ENCODE results near the gene DLL1.
"Not testable (repeated sequence)": the region's sequence is repeated elsewhere in the genome, so short reads cannot be mapped to it uniquely, and the experiment has no call there.

The DLL1 gene

GRCh38 chr6:170290296-170291128, at the start of gene DLL1:
Gene DLL1 (minus strand): TSS chr6:170291078. CDS start chr6:170290139, 939 bp downstream.
- FAIRE-seq, result no peak

- FAIRE-seq, result not testable (repeated sequence)
Measured at GRCh38 chr6:170335199-170335598, 44.3 kb upstream of the DLL1 start.

GRCh38 chr6:170329321-170329720, 38.4 kb upstream of the DLL1 start:
- FAIRE-seq, result no peak

DNA sequence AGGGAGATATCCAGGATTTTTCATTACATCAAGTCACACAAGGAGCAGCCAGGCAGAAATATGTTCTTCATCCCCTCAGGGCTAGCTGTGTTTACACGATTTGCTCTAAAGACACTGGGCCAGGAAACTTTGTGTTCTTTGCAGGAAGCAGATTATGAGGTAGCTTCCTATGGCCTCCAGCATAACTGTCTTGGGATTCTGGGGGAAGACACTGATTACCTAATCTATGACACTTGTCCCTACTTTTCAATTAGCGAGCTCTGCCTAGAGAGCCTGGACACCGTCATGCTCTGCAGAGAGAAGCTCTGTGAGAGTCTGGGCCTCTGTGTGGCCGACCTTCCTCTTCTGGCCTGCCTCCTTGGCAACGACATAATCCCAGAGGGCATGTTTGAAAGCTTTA, 26.8 kb upstream of the DLL1 start:
- no peak for FAIRE-seq

- FAIRE-seq, result no peak
Measured at GRCh38 chr6:170317076-170317475, 26.2 kb upstream of the DLL1 start.

GRCh38 chr6:170316071-170316470, 25.2 kb upstream of the DLL1 start:
- no peak for FAIRE-seq

GRCh38 chr6:170314983-170315382, 24.1 kb upstream of the DLL1 start:
- no peak for FAIRE-seq

DNA sequence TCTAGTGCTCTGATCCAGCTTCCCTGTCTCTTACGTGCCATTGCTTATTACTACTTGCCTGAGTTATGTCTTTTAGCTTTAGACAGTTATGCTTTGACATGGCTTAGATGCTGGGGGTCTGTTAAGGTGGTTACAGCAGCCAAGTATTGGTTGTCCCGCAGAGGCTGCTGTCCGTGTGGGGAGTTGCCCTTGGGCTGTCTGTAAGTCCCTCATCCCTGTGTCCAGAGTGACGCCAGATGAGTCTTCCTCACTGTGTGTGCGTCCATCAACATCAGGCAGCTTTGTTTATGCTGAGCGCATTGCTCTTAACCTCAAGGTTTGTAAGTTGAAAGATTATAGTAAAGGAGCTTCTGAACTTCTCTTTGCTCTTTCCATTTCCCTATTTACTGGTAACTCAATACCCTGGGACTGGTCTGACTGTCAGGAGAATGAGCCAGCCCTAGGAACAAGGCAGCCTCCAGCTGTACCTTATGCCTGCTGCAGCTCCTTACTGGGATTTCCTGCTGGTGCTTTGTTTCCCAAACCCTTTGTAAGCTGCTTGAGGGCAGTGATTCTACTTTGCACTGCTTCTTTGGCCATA, 22.9 kb upstream of the DLL1 start:
- FAIRE-seq, result no peak

DNA sequence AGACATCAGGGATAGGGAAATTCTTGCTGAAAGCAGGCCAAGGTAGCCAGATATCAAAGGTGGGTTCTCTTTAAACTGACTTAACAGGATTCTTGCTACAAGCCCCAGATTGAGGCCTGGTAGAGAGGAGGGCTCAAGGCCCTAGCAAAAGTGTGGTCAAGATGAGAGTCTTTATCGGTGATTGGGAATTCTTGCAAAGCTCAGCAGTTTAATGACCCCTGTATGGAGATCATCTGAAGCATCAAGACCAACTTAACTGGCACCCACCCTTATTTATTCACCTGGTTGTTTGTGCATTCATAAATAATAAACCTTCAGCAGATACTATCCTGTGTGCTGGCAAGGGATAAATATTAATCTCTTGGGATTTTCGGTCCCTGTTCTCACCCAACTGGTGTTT, 22.0 kb upstream of the DLL1 start:
- no peak for FAIRE-seq

DNA sequence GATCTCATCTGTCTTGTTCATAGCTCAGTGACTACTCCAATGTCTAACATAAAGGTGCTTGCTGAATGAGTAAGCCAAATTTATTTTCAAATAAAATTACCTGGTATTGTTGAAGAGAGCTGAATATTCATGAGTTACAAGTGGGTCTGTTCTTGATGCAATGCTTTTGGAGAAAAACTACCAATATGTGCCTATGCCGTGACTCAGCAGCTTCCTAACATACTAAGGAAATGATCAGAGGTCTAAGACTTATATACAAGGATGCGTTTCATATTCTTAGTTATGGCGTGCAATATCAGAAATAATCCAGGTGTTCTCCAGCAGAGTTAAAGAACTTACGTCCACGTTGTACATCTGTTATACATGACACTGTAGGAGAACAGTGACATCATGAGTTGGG, 20.8 kb upstream of the DLL1 start:
- FAIRE-seq, result no peak

GRCh38 chr6:170308761-170309160, 17.9 kb upstream of the DLL1 start:
- FAIRE-seq, result peak; percentile 33

- FAIRE-seq, result no peak
Measured at GRCh38 chr6:170307080-170307545, 16.2 kb upstream of the DLL1 start.

DNA sequence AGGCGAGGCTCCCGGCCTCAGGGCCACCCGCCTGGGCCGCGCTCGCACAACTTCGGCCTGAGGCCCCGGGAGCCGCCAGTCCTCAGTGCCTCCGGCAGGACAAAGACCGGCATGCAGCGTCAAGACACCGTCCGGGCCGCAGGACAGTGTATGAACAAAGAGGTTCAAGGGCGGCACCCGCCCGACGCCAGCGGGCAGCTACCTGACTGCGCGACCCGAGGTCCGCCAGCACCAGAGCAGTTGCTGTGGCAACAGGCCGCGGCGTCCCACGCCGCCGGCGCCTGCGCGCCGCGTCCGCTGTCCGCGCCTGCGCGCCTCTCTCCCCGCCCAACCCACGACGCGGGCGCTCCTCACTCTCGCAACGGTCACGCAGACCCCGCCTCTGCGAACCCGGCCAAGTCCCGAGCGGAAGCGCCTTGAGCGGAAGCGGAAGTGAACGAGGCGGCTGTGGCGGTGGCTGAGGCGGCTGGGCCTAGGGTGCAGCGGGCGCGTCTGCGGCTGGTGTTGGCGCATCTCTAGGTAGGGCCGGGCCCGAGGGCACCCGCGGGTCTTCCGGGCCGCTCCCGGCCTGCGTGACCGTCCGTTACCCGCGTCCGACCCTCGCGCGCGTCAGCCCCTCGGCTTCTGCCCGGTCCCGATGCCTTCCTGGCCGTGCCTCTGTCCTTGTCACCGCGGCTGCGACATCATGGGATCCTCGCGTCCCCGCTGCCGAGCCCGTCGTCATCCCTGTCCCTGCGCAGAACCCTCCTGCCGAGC, 15.6 kb upstream of the DLL1 start, which contains the start of gene FAM120B:
FAM120B (plus strand) TSS at position 435 of the 756 bp plus-strand sequence. CDS start 10,633 bp downstream, outside the sequence.
- no peak for FAIRE-seq

DNA sequence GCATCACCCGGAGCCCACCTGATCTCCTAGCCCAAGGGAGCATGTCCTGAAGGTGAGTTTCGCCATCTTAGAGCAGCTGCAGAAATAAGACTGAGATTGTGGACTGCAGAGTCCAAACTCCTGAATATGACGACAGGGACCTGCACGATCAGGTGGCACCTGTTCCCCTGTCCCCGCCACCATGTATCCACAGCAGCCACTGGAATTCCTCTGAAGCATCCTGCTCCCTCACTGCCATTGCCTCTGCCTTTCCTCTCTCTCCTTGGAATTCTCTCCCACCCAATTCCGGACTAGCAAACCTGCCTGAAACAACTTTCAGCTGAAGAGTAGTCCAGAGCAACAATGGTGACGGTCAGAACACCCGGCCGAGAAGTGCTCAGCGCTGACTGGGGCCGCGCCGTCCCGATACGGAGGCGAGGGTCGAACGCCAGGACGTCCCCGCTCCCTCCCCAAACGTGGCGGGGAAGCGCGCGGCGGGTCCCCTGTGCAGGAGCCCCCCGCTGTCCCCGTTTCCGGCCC, 15.0 kb upstream of the DLL1 start:
- FAIRE-seq, result no peak

- no peak for FAIRE-seq
Measured at GRCh38 chr6:170301184-170301583, 10.3 kb upstream of the DLL1 start.

DNA sequence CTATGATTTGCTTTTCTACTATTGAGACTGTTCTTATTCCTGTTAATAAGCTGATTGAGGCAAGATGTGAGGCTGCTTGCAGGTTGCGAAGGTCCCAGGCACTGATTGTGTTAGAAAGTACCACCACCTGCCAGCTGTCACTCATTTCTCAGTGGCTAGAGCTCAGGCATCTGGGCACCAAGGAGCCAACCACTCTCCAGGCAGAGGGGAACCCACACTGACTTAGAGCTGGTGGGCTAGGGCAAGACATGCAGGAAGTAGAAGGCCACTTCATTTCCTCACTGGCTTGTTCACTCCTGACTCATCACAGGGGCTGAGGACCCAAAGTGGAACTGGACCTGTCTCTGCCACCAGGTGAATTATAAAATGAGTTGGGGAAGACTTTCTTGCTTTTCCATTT, 7.8 kb upstream of the DLL1 start:
- no peak for FAIRE-seq

DNA sequence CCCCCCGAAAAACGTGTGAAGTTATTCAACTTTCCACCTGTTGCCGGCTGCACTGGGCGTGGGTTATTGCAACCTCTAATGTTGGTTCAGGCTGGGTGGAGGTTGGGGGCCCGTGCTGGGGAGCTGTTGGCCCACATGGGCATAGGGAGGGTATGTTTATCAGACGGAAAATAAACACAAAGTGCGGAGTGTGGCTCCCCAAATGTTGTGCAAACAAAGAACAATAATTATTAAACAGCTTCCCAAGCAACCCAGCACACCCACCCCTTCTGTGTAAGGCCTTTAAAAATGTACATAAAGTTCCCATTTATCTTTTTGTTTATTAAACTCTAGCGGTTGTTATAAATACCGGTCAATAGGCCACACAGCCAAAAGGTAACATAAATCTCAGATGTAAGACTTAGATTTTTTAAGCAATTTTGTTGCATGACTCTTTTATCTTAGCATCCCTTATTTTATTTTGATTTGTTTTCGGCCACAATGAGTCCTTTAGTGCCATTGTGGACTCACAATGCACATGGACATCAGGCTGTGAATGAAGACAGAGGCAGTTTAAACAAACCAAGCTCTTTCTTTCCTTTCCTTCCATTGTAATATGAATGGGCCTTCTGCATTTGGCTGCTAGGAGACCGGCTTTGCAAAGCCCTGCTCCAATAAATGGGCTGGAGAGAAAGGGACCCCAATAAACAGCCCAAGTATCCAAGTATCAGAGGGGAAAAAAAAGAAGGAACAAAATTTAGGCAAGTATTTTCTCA, 6.9 kb upstream of the DLL1 start:
- FAIRE-seq, result no peak

- no peak for FAIRE-seq
Measured at GRCh38 chr6:170296746-170297575, 6.1 kb upstream of the DLL1 start.

- no peak for FAIRE-seq
Measured at GRCh38 chr6:170296423-170296745, 5.5 kb upstream of the DLL1 start.

- no peak for FAIRE-seq
Measured at GRCh38 chr6:170295510-170296422, 4.9 kb upstream of the DLL1 start.

Data from colon (tissue), 2 donors.